Epithelial cell of esophagus (primary cell): ENCODE measurements around the gene MCTP1.
"Not testable (repeated sequence)": the region's sequence is repeated elsewhere in the genome, so short reads cannot be mapped to it uniquely, and the experiment has no call there.

Source experiments
- DNase-seq: peaks from one replicate; pipeline ENCODE4 v3.0.0; 2010; ENCODE audit warnings: low read depth
- H3K4me3 ChIP-seq: 2 replicates; pipeline ENCODE4 v1.5.1; 2011; ENCODE audit warnings: mild to moderate bottlenecking, low read length, control low read depth
- CTCF ChIP-seq: IDR thresholded peaks from 2 replicates; pipeline ENCODE4 v1.5.1; 2011; ENCODE audit warnings: low read depth, mild to moderate bottlenecking, low read length, control low read depth, inconsistent platforms; ENCODE audit not compliant: insufficient read depth; ENCODE audit errors: missing control alignments

MCTP1 gene

GRCh38 chr5:94976853-94977252, 308.0 kb downstream of the MCTP1 start:
- DNase-seq, result no peak
- no peak for TF ChIP-seq CTCF
- H3K4me3 ChIP-seq, result no peak overlapping the region

- no peak for TF ChIP-seq CTCF
- H3K4me3 ChIP-seq, result no peak overlapping the region
- no peak for DNase-seq
These were observed 312.6 kb downstream of the MCTP1 start for GRCh38 chr5:94972268-94972667.

- TF ChIP-seq CTCF, result peak; percentile 21
- DNase-seq, result peak; percentile 29
- no peak overlapping the region for H3K4me3 ChIP-seq
These were observed 315.7 kb downstream of the MCTP1 start for GRCh38 chr5:94969174-94969573.

- no peak overlapping the region for H3K4me3 ChIP-seq
- peak; percentile 64 for TF ChIP-seq CTCF
- DNase-seq, result peak; percentile 75
These were observed 316.3 kb downstream of the MCTP1 start for GRCh38 chr5:94968507-94969095.

GRCh38 chr5:94967525-94967924, 317.4 kb downstream of the MCTP1 start:
- no peak overlapping the region for H3K4me3 ChIP-seq
- TF ChIP-seq CTCF, result no peak
- DNase-seq, result no peak

- not testable (repeated sequence) for H3K4me3 ChIP-seq, DNase-seq
These were observed 325.6 kb downstream of the MCTP1 start for GRCh38 chr5:94959279-94959678.

- no peak for DNase-seq
- TF ChIP-seq CTCF, result no peak
- no peak overlapping the region for H3K4me3 ChIP-seq
These were observed 339.2 kb downstream of the MCTP1 start for GRCh38 chr5:94945656-94946055.
